Measurements from ENCODE around the gene RPL21.

DNA sequence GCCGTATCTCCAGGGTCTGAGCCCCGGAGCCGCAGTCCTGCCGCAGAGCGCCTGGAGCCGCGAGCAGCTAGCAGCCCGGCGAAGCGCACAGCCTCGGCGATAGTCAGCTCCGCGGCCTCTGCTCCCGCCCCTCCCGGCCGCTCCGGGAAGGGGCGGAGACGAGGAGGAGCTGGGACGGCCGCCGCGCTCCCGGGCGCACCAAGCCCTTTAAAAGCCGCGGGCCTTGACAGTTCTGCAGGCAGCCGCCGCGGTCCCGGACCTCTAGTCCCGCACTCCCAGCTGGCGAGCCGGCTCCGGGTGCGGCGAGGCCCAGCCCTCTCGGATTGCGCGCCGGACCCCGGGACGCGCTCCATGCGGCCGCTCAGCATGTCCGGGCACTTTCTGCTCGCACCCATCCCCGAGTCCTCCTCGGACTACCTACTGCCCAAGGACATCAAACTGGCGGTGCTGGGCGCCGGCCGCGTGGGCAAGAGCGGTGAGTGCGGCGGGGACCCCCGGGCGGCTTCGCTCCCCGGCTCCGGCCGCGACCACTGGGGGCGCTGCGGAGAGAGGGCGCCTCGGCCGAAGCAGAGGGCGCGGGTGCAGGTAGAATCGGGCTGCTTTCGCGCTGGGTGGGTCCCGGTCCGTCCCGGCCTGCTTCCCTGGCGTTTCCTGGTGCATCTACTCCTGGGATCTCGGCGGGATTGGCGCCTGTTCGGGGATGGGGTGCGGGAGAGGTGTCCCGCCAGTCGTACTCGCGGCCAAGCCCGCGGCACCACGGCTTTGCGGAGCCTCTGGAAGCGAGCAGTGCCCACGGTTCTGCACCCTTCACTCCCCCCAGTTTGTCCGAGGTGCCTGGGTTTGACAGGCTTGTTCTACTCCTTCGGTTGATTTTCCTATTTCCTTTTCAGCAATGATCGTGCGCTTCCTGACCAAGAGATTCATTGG, 19.5 kb downstream of the RPL21 start, which contains the start of gene RASL11A:
- TF ChIP-seq, protein P1, sequence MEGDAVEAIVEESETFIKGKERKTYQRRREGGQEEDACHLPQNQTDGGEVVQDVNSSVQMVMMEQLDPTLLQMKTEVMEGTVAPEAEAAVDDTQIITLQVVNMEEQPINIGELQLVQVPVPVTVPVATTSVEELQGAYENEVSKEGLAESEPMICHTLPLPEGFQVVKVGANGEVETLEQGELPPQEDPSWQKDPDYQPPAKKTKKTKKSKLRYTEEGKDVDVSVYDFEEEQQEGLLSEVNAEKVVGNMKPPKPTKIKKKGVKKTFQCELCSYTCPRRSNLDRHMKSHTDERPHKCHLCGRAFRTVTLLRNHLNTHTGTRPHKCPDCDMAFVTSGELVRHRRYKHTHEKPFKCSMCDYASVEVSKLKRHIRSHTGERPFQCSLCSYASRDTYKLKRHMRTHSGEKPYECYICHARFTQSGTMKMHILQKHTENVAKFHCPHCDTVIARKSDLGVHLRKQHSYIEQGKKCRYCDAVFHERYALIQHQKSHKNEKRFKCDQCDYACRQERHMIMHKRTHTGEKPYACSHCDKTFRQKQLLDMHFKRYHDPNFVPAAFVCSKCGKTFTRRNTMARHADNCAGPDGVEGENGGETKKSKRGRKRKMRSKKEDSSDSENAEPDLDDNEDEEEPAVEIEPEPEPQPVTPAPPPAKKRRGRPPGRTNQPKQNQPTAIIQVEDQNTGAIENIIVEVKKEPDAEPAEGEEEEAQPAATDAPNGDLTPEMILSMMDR (conservative IDR thresholded peaks at IDR 0.05; ENCODE audit: low read length) = peak; percentile 92
- no peak for TF ChIP-seq EZH2phosphoT487 (IDR thresholded peaks at IDR 0.05; ENCODE audit: borderline replicate concordance, low read depth, low read length)

Measured in OCI-LY7 (cell line).